GM19463 (cell line): ENCODE data around the gene CRY1.
A peak's percentile ranks its signal among the peaks of the same experiment; 100 is the strongest.
"Not testable (repeated sequence)": the region's sequence is repeated elsewhere in the genome, so short reads cannot be mapped to it uniquely, and the experiment has no call there.

Experiments used
- ATAC-seq: cut with Tn5 transposase; IDR thresholded peaks from one replicate; pipeline ENCODE4 v1.9.1; 2021; ENCODE audit warnings: mild to moderate bottlenecking, moderate library complexity; ENCODE audit not compliant: unreplicated experiment

The CRY1 gene

GRCh38 chr12:107012736-107013425, 80.5 kb downstream of the CRY1 start:
- ATAC-seq, result no peak

- ATAC-seq, result no peak
Observed at GRCh38 chr12:107011519-107011918, 81.8 kb downstream of the CRY1 start.

GRCh38 chr12:107007411-107007810, 85.9 kb downstream of the CRY1 start:
- no peak for ATAC-seq

- not testable (repeated sequence) for ATAC-seq
Observed at GRCh38 chr12:107002665-107003064, 90.7 kb downstream of the CRY1 start.

GRCh38 chr12:106999446-106999845, 93.9 kb downstream of the CRY1 start:
- ATAC-seq, result no peak

- no peak for ATAC-seq
Observed at GRCh38 chr12:106997916-106998315, 95.4 kb downstream of the CRY1 start.

- ATAC-seq, result not testable (repeated sequence)
Observed at GRCh38 chr12:106996102-106996501, 97.2 kb downstream of the CRY1 start.

- no peak for ATAC-seq
Observed at GRCh38 chr12:106994579-106995220, 98.6 kb downstream of the CRY1 start.

GRCh38 chr12:106987846-106988245, 105.5 kb downstream of the CRY1 start:
- no peak for ATAC-seq

GRCh38 chr12:106986625-106987389, 106.5 kb downstream of the CRY1 start, which contains the start of gene MTERF2:
Gene MTERF2 (minus strand): TSS chr12:106987146. CDS start chr12:106978714, 8,432 bp downstream.
- ATAC-seq, result peak; percentile 93

- ATAC-seq, result no peak
Observed at GRCh38 chr12:106986135-106986534, 107.2 kb downstream of the CRY1 start.

GRCh38 chr12:106985479-106985878, 107.9 kb downstream of the CRY1 start:
- no peak for ATAC-seq

- no peak for ATAC-seq
Observed at GRCh38 chr12:106984588-106985137, 108.7 kb downstream of the CRY1 start.

- no peak for ATAC-seq
Observed at GRCh38 chr12:106982229-106982628, 111.1 kb downstream of the CRY1 start.

- no peak for ATAC-seq
Observed at GRCh38 chr12:106981788-106982187, 111.6 kb downstream of the CRY1 start.

- no peak for ATAC-seq
Observed at GRCh38 chr12:106980944-106981343, 112.4 kb downstream of the CRY1 start.

GRCh38 chr12:106978035-106978800, 115.1 kb downstream of the CRY1 start:
- no peak for ATAC-seq

- no peak for ATAC-seq
Observed at GRCh38 chr12:106976668-106977067, 116.7 kb downstream of the CRY1 start.

- no peak for ATAC-seq
Observed at GRCh38 chr12:106975993-106976658, 117.2 kb downstream of the CRY1 start.

GRCh38 chr12:106975098-106975497, 118.3 kb downstream of the CRY1 start:
- no peak for ATAC-seq
